HG02885 (cell line): Measurements from ENCODE around the gene ZBTB45.
"Not testable (repeated sequence)": the region's sequence is repeated elsewhere in the genome, so short reads cannot be mapped to it uniquely, and the experiment has no call there.

Experiments used
- ATAC-seq: cut with Tn5 transposase; IDR thresholded peaks from one replicate; pipeline ENCODE4 v1.9.1; 2021; ENCODE audit warnings: mild to moderate bottlenecking; ENCODE audit not compliant: unreplicated experiment, poor library complexity

Gene ZBTB45

DNA sequence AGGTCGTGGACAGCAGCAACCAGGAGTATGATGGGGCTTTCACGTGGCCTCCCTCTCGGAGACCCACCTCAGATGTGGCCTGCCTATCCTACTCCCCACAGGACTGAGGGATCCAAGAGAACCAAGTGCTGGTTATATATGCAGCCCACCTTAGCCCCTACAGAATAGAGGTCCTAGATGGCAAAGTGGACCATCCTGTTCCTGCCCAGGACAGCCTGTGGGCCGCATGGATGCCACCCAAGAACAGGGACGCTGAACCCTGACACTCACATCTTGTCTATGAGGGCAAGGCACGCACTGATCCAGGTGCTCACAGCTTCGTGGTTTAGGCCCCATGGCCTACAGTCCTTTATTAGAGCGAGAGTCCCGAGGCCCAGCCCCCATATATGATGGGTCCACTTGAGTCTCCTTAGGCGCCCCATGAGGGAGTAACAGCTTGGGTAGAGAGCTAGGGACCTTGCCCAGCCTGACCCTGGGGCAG lies 6.4 kb downstream of the ZBTB45 start:
- no peak for ATAC-seq

DNA sequence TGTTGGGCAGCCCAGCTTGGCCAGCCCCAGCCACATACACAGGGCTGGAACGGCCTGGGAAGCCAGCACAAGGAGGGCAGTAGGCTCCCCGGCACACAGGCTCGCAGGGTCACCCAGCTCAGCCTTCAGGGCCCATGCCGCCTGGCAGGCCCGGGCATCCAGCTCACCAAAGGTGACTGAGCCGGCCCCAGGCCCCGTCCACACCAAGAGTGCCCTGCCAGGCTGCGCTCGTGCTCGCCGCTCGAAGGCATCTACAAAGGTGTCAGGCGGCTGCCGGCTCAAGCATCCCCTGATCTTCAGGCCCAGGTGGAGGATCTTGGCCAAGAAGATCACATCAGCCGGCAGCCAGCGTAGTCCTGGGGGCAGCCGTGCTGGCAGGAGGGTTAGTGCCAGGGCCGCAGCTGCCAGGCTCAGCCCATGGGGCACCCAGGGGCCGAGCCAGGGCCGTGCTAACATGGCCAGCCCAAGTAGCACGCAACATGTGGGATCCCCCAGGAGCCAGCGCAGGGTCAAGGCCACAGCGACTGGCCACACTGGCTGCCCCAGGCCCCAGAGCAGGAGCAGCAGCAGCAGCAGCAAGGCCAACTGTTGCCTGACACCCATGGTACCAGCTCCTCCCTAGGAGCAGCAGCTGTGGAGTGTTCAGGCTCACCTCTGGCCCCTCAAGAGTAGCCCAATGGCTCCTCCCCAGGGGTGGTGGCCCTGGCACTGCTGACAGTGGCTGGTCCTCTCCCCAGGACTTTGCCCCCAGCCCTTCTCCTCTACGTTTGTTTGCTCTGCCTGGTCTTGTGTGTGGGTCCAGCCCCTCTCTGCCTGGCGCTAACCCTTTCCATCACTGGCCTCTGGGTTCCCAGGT lies 8.0 kb downstream of the ZBTB45 start, which contains the start of gene SLC27A5:
TSS of gene SLC27A5 (minus strand) at position 640 of the 856 bp plus-strand sequence. CDS start at position 603, 37 bp downstream.
- no peak for ATAC-seq

DNA sequence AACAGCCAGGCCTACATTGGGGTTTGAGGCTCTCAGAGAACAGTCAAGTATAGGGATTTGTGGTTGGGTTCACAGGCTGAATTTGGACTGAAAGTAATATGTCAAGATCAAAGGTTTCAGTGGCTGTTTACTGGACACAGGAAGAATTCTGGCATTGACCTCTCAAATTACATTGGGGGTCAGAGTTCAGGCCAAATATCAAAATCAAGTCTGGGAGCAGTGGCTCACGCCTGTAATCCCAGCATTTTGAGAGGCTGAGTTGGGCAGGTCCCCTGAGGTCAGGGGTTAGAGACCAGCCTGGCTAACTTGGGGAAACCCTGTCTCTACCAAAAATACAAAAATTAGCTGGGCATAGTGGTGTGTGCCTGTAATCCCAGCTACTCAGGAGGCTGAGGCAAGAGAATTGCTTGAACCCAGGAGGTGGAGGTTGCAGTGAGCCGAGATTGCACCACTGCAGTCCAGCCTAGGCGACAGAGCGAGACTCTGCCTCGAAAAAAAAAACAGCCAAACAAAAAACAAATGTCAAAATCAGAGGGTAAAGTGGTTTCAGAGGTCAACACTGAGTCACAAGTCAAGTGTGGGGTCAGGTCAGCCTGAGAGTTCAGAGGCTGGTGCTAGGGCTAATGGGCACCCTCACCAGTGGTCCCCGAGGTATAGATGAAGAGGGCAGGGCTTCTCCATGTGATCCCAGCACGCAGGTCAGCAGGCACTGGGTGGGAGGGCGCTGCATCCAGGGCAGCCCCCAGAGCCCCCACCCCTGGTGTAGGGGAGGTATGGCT lies 9.3 kb downstream of the ZBTB45 start:
- ATAC-seq: no peak

DNA sequence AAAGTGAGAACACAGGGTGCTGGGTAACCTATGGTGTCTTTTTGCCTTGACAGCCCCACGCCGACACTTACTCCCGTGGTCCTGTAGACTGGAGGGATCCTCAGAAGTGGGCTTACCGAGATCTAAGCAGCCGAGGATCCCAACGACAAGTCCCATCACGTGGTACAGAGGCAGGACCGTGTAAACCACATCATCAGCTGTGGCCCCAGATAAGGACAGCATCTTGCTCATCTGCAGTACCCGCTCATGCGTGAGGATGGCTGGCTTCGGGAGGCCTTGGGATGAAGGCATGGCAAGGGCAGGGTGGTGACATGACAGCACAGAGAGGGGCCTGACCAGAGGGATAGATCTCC lies 9.9 kb downstream of the ZBTB45 start:
- no peak for ATAC-seq

DNA sequence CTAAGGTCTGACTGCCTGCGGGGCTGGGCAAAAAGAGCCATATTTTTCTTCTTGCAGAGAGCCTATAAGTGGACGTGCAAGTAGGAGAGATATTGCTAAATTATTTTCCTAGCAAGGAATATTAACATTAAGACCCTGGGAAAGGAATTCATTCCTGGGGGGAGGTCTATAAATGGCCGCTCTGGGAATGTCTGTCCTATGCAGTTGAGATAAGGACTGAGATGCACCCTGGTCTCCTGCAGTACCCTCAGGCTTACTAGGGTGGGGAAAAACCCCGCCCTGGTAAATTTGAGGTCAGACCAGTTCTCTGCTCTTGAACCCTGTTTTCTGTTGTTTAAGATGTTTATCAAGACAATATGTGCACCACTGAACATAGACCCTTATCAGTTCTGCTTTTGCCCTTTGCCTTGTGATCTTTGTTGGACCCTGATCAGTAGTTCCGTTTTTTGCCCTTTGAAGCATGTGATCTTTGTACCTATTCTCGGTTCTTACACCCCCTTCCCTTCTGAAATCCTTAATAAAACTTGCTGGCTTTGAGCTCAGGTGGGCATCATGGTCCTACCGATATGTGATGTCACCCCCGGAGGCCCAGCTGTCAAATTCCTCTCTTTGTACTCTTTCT lies 11.9 kb downstream of the ZBTB45 start:
- ATAC-seq: not testable (repeated sequence)

DNA sequence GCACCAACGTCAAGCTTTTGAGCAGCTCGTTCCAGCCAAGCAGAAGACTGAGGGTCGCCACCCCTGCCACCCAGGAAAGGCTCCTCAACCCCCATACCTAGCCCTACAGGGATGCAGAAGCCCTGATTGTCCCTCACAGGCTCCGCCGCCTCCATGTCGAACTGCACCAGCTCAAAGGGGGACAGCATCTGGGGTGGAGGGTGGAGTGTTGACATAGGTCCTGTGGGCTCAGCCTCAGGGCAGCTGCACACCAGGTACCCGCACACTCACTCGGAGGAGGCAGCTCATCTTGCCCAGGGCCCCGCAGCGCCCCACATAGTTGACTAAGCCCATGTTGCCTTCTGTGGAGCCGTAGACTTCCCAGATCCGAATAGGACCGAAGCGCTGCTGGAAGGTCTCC lies 19.4 kb downstream of the ZBTB45 start:
- no peak for ATAC-seq

DNA sequence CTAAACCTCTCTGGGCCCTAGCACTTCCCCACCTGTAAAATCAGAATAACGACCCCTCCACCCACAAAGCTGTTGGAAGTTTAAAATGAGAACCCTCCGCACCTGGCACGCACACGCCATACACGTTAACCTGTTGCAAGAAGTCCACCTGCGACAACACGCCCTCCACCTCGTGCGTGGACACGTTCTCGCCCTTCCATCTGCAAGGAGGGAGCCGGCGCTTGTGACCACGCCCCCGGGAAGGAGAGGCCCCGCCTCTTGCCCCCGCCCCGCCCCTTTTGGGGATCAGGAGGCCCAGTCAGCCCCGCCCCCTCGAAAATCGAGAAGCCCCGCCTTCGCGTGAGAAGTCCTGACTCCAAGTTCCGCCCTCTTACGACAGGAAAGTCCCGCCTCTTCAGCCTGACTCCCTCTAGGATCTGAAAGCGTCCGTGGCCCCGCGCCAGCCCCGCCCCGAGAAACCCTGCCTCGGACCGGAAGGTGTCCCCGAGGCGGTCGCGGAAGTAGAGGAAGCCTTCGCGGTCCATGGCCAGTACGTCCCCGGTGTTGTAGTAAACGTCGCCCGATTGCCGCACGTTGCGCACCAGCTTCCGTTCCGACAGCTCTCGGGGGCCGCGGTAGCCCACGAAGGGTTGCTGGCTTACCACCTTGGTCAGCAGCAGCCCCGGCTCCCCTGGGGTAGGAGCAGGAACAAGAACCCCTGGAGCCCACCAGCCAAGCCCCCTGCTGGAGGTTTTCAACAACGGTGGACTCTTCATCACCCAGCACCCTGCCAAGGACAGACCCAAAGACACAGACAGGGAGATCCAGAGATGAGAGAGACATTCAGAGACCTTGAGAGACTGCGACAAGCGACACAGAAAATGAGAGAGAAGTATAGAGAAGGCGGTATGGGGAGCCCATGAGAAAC lies 20.3 kb downstream of the ZBTB45 start:
- peak; percentile 95 for ATAC-seq

DNA sequence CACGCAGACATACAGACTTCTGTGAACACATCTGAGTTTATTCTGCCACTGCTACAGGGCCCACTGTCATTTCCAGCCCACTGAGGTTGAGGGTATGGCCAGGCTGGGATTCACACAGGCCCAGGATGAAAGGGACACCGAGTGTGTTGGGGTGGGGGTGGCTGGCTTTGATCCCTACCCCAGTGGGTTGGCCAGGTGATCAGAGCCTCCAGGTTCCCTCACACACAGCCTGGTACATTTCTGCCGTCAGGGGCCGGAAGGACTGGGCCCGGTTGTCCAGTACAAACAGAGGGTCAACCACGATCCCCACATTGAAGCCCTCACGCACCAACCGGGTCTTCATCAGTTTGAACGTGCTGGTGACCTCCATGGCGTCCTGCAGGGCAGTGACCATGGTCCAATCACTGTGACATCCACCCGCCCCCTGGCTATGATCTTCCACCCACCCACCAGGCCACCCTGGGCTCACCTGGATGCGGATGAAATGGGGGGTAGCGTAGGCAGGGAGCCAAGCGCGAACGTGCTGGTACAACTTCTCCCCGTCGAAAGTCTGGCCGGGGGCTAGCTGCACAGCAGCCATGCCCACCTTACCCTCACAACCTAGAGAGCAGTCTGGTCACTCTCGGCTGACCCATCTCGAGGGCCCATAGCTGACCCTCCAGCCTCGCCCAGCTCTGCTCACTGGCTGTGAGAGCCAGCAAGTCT lies 21.1 kb downstream of the ZBTB45 start:
- no peak for ATAC-seq

DNA sequence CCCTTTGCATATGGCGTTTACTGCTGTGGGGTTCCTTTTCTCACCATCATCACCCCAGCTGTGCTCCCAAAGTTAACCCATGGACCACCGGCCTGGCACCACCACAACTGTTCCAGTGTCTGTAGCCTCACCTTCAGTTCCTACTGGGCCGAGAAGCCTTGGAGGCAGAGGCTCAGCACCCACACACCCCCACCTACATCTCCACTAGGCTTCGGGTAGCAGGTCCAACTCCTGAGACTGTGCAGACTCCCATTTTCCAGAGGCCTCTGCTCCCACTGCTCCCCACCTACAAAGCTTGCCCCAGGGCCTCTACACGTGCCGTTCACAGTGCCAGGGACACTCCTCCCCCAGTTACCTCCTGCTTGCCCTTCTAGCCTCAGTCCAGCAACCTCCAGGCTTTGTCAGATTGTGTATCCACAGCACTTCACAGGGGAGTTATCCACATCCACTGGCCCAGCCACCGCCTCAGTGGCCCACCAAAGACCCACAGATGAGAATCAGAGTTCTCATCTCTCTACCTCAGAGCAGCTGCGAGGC lies 21.9 kb downstream of the ZBTB45 start:
- no peak for ATAC-seq

DNA sequence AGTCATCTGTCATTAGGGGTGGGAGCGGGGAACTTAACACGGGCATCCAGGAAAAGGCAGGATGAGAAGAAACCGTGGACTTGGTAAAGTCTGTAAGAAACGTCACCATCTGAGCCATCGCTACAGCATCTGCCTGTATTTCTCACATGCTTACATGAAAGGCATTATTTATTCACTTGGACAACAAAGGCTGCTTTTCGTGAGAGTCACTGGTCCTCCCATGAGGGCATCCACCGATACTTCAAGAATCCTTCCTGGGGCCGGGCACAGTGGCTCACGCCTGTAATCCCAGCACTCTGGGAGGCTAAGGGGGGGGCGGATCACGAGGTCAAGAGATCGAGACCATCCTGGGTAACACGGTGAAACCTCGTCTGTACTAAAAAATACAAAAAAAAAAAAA lies 27.3 kb downstream of the ZBTB45 start:
- ATAC-seq: no peak

DNA sequence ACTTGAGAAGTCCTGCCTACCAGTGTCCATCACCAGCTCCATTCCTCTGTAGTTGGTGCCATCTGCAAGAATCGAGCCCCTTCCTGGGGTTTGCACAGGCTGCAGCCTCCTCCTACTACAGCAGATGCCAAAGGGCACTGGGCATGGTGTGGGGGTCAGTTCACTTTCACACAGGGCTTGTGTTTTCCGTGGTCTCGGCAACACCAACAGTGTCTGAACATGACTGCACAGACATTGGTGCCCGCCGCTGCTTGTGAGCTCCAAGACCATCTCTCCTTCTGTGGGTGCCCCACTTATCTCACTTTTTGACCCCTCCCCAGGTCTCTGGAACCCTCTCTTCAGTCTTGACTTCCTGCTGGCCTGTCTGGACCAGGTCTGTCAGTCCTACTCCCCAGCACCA lies 28.2 kb downstream of the ZBTB45 start:
- ATAC-seq: no peak

DNA sequence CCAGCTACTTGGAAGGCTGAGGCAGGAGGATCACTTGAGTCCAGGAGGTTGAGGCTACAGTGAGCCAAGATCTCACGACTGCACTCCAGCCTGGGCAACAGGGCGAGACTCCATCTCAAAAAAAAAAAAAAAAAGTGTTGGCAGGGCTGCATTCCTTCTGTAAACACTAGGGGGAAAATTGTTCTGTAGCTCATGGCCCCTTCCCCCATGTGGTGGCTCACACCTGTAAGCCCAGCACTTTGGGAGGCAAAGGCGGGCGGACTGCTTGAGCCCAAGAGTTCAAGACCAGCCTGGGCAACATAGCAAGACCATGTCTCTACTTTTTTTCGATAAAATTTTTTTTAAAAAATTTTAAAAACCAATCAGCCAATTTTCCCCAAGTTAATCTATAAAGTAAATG lies 35.3 kb downstream of the ZBTB45 start:
- ATAC-seq: not testable (repeated sequence)

DNA sequence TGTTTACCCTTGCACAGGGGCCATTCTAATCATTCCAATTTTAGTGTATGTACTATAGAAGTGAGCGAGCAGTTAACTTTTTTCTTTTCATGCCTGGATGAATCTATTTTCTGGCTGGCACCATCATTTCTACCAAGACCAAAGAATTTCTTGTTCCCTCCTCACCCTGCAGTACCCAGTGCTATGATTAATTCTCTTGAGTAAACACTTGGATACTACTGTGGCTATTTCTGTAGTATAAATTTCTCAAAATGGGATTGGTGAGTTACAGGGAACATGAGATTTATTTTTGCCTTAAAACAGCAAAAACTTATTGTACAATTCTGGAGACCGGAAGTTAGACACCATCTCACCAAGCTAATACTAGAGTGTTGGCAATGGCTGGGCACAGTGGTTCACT lies 35.8 kb downstream of the ZBTB45 start:
- ATAC-seq: no peak

DNA sequence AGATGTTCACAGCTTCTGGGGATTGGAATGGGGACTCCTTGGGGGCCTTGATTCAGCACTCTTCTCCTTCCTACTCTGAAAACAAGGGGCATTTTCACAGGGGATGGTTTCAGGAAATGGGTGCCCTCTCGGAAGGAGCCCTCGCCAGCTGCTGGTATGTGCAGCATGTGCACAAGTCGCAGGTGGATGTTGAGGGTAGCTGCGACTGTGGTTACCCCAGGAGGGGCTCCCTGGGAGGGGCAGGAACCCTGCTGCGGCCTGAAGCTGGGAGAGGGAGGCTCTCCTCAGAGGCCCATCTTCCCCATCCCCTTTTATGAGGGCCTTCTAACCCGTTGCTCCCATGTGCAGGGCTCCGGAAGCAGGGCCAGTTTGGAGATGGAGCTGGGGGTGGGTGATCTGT lies 37.2 kb downstream of the ZBTB45 start:
- ATAC-seq: no peak

DNA sequence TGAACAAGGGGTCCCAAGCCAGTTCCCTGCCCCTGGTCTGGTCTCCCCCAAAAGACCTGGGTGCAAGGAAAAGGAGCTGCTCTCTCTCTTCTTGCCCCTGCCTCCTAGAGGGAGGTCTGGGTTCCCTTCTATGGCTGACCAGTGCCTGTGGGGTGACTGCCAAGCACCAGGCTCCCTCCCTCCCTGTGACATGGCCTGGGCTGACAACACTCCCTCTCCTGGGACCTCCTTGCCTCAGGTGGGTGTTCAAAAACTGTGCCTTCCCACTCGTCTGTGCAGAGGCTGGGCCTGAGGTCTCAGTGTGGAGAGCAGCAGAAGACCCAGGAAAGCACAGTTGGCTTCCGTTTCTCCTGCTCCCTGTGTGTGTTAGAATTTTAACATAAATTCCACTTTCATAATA lies 38.8 kb downstream of the ZBTB45 start:
- no peak for ATAC-seq

DNA sequence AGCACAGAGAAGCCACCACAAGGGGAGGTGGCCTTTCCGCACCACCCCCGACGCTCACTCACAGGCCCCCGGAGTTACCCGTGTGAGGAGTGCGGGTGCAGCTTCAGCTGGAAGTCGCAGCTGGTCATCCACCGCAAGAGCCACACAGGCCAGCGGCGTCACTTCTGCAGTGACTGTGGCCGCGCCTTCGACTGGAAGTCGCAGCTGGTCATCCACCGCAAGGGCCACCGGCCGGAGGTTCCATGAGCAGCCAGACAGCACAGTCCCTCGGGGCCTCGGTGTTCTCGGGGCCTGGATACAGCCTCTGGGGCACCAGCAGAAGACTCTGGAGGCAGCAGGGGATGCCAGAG lies 39.2 kb downstream of the ZBTB45 start:
- ATAC-seq: no peak

DNA sequence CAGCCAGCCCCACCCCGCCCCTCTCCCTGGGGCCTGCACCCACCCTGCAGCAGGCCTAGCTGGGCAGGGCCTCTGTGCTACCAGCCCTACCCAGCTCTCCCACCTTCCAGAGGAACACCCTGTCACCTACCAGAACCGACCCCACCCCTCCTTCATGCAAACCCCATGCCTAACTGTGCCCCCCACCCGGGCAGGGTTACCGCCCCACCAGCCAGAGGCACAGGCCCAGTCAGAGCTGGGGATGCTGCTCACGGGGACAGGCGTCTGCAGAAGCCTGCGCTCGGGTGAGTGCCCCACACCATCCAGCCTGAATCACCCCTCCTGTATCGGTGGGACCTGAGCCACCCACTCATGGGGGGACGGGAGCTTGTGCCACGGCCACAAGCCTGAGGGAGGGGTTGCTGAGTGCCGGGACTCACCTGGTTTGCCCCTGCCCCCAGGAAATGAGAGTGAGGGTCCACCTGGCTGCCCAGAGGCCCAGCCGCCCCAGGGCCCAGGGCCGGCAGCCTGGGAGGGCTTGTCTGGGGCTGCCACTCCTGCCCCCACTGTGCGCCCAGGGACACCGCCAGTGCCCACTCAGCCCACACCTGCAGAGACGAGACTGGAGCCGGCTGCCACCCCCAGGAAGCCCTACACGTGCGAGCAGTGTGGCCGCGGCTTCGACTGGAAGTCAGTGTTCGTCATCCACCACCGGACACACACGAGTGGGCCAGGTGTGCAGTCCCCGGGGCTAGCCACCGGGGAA lies 39.7 kb downstream of the ZBTB45 start:
- no peak for ATAC-seq

DNA sequence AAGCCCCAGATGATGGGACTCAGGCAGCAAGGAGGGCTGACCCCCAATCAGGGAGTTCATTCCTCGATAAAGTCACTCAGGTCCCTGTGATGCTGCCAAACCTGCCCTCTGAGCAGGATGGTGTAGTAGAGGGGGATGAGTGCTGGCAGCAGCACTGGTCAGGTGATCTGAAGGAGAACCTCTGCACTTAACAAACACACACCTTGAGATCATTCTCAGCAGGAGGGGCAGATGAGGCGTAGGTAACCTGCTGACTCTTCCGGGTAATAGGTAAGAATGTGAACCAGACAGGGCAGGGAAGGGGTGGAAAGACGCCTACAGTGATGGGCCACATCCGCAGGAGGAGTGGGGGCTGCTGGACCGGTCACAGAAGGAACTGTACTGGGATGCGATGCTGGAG lies 40.3 kb downstream of the ZBTB45 start:
- no peak for ATAC-seq

DNA sequence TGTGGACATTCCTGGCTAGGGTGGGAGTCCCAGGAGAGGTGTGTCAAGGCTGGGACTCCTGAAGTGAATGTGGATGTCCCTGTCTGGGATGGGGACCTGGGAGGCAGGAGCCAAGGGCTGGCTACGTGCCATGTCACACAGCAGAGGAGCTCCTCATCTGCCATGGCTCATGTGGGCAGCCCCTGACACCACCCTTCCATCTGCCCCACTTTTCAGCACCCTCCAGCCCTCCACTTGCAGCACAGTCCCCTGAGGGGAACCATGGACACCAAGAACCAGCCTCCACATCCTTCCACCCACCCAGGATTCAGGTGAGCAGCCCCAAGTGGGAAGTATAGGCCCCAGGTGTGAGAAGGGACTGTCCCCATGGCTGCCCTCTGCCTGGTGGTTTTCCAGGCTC lies 41.7 kb downstream of the ZBTB45 start:
- no peak for ATAC-seq
